Measurements from ENCODE around the gene CACNA1C. TPM values are rescaled to one million over a fixed set of nuclear protein-coding genes. Genes with fewer than 3 reads are reported as not detected.

CACNA1C gene
- polyA plus RNA-seq, 1 of the 3 experiments (the other 2 are of a cell fraction), result 1.5 TPM

GRCh38 chr12:2027351-2027750 is 25.4 kb upstream of the CACNA1C start:
- Histone ChIP-seq H4K20me1 (ENCODE audit: insufficient read depth) (no peaks in the 10 kb centered on the region), H3F3A (replicated peaks; ENCODE audit: insufficient read depth) (no peaks in the 10 kb centered on the region), H3K36me3 (replicated peaks in 1 of 2; ENCODE audit: control insufficient read depth in 1 of 2, insufficient read depth in 2 of 2, low read length in 1 of 2) (no peaks in the 10 kb centered on the region), H3K4me2 (peak overlapping the region; percentile 31), H3K79me2 (ENCODE audit: insufficient read depth) (no peaks in the 10 kb centered on the region), H3K4me1 (ENCODE audit: control insufficient read depth in 1 of 2, insufficient read depth in 2 of 2, low read depth in 1 of 2, low read length in 1 of 2) (peaks cover 0 to 7% of the 10 kb centered on the region in 2 experiments; a peak in 2 of 4 replicates), H3K9ac (no peak overlapping the region), H2AFZ (ENCODE audit: low read depth) (no peak overlapping the region), H3K27ac (ENCODE audit: low read depth in 2 of 2, low read length in 1 of 2) (no peak overlapping the region), H3K9me3 (no peaks in the 10 kb centered on the region), H3K27me3 (ENCODE audit: insufficient read depth) (peaks cover 15% of the 10 kb centered on the region), H3K4me3 (ENCODE audit: low read depth in 2 of 2, low read length in 1 of 2) (no peak overlapping the region), H3K9me2 (no peaks in the 10 kb centered on the region)
- TF ChIP-seq RAD21 (IDR thresholded peaks at IDR 0.05; ENCODE audit: low read length), result no peak
- TF ChIP-seq SMC3 (IDR thresholded peaks at IDR 0.05; ENCODE audit: low read depth, low read length), result no peak
- TF ChIP-seq GATA2 (CRISPR knock-in tag; IDR thresholded peaks at IDR 0.05), result no peak
- TF ChIP-seq, protein P1, sequence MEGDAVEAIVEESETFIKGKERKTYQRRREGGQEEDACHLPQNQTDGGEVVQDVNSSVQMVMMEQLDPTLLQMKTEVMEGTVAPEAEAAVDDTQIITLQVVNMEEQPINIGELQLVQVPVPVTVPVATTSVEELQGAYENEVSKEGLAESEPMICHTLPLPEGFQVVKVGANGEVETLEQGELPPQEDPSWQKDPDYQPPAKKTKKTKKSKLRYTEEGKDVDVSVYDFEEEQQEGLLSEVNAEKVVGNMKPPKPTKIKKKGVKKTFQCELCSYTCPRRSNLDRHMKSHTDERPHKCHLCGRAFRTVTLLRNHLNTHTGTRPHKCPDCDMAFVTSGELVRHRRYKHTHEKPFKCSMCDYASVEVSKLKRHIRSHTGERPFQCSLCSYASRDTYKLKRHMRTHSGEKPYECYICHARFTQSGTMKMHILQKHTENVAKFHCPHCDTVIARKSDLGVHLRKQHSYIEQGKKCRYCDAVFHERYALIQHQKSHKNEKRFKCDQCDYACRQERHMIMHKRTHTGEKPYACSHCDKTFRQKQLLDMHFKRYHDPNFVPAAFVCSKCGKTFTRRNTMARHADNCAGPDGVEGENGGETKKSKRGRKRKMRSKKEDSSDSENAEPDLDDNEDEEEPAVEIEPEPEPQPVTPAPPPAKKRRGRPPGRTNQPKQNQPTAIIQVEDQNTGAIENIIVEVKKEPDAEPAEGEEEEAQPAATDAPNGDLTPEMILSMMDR (IDR thresholded peaks at IDR 0.05), result no peak
- no peak for TF ChIP-seq RCOR1 (IDR thresholded peaks at IDR 0.05; ENCODE audit: low read length)
- TF ChIP-seq SIN3A (IDR thresholded peaks at IDR 0.05; ENCODE audit: borderline replicate concordance, low read depth, low read length), result no peak
- TF ChIP-seq ZBTB33 (IDR thresholded peaks at IDR 0.05; ENCODE audit: borderline replicate concordance, low read depth), result no peak
- no peak for TF ChIP-seq CHD2 (IDR thresholded peaks at IDR 0.05; ENCODE audit: low read length, partially characterized antibody)
- TF ChIP-seq FOXM1 (IDR thresholded peaks at IDR 0.05; ENCODE audit: low read depth), result no peak
- no peak for TF ChIP-seq YY1 (IDR thresholded peaks at IDR 0.05; ENCODE audit: low read depth)
- TF ChIP-seq EP300 (IDR thresholded peaks at IDR 0.05; ENCODE audit: borderline replicate concordance in 1 of 2, low read depth in 1 of 2, low read length in 1 of 2), result no peak
- TF ChIP-seq, protein P2, sequence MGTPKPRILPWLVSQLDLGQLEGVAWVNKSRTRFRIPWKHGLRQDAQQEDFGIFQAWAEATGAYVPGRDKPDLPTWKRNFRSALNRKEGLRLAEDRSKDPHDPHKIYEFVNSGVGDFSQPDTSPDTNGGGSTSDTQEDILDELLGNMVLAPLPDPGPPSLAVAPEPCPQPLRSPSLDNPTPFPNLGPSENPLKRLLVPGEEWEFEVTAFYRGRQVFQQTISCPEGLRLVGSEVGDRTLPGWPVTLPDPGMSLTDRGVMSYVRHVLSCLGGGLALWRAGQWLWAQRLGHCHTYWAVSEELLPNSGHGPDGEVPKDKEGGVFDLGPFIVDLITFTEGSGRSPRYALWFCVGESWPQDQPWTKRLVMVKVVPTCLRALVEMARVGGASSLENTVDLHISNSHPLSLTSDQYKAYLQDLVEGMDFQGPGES (IDR thresholded peaks at IDR 0.05; ENCODE audit: low read depth, low read length), result no peak
- POLR2A ChIA-PET, result interaction anchor here (1.0 kb wide), 1 partner anchor 46 kb away, joined by 3 read pairs; no protein-coding TSS in a partner anchor
- WGBS (ENCODE audit: low lambda C conversion rate), result 36% methylated on average over 4 of the region's 4 CpGs
- no peak for DNase-seq
- CTCF ChIA-PET, result interaction anchor here (0.7 to 6.0 kb wide), 6 partner anchors 9 to 555 kb away, joined by 3 to 48 read pairs (median 4); no protein-coding TSS in a partner anchor

- no peak for DNase-seq
- Histone ChIP-seq H3K79me2 (ENCODE audit: insufficient read depth) (no peaks in the 10 kb centered on the region), H3K27me3 (ENCODE audit: insufficient read depth) (peaks cover 12% of the 10 kb centered on the region; the same call in 1 of the 2 replicates), H3K9ac (no peak overlapping the region), H2AFZ (ENCODE audit: low read depth) (no peak overlapping the region), H3K9me2 (no peaks in the 10 kb centered on the region), H3F3A (replicated peaks; ENCODE audit: insufficient read depth) (no peaks in the 10 kb centered on the region), H4K20me1 (ENCODE audit: insufficient read depth) (no peaks in the 10 kb centered on the region), H3K9me3 (no peaks in the 10 kb centered on the region), H3K36me3 (replicated peaks in 1 of 2; ENCODE audit: control insufficient read depth in 1 of 2, insufficient read depth in 2 of 2, low read length in 1 of 2) (no peaks in the 10 kb centered on the region), H3K4me2 (no peak overlapping the region), H3K4me1 (ENCODE audit: control insufficient read depth in 1 of 2, insufficient read depth in 2 of 2, low read depth in 1 of 2, low read length in 1 of 2) (peaks cover 0 to 10% of the 10 kb centered on the region in 2 experiments; a peak in 2 of 4 replicates), H3K4me3 (ENCODE audit: low read depth in 2 of 2, low read length in 1 of 2) (no peak overlapping the region), H3K27ac (ENCODE audit: low read depth in 2 of 2, low read length in 1 of 2) (no peak overlapping the region)
- ChIA-PET CTCF (interaction anchor here (0.9 to 2.6 kb wide), 3 partner anchors 16 to 553 kb away, joined by 3 to 12 read pairs (median 4); no protein-coding TSS in a partner anchor), POLR2A (no interaction called here)
- WGBS (ENCODE audit: low lambda C conversion rate), result 70% methylated on average over 3 of the region's 3 CpGs
- TF ChIP-seq TCF12 (IDR thresholded peaks at IDR 0.05) (no peak), EZH2phosphoT487 (IDR thresholded peaks at IDR 0.05; ENCODE audit: borderline replicate concordance, low read depth) (no peak), NFIC (IDR thresholded peaks at IDR 0.05; ENCODE audit: borderline replicate concordance) (no peak), ZBTB33 (IDR thresholded peaks at IDR 0.05; ENCODE audit: borderline replicate concordance, low read depth) (no peak), SMC3 (IDR thresholded peaks at IDR 0.05; ENCODE audit: low read depth, low read length) (no peak), EP300 (IDR thresholded peaks at IDR 0.05; ENCODE audit: borderline replicate concordance in 1 of 2, low read depth in 1 of 2, low read length in 1 of 2) (no peak), JUND (IDR thresholded peaks at IDR 0.05) (no peak), GABPA (IDR thresholded peaks at IDR 0.05; ENCODE audit: low read depth) (no peak), GATA2 (CRISPR knock-in tag; IDR thresholded peaks at IDR 0.05) (no peak)
- TF ChIP-seq, protein P3, sequence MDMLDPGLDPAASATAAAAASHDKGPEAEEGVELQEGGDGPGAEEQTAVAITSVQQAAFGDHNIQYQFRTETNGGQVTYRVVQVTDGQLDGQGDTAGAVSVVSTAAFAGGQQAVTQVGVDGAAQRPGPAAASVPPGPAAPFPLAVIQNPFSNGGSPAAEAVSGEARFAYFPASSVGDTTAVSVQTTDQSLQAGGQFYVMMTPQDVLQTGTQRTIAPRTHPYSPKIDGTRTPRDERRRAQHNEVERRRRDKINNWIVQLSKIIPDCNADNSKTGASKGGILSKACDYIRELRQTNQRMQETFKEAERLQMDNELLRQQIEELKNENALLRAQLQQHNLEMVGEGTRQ (IDR thresholded peaks at IDR 0.05; ENCODE audit: borderline replicate concordance, low read depth, low read length), result no peak
Observed at GRCh38 chr12:2029851-2030250, 22.9 kb upstream of the CACNA1C start.
